ENCODE results near the gene L1CAM.

L1CAM gene

DNA sequence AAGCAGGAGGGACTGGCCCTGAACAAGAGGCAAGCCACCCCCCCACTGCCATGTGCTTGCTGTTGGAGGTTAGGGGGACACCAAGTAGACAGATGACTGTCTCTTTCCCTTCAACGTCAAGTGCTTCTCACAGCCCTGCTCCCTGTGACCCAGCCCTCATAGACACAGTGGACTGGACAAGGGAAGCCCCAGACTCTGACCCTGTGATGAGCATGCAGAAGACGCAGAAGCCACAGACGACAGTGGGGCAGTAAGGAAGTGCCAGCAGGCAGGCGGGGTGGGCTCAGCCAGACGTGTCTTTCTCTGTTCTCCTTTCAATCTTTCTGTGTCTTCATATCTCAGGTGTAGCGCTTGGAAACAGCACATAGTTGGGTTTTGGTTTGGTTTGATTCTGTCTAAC is 2.4 kb upstream of the L1CAM start:
- no peak overlapping the region for H3K4me3 ChIP-seq
- peaks cover 0 to 47% (median 22%) of the 10 kb centered on the region in 11 experiments; a peak in 9 of 22 replicates for H3K9me3 ChIP-seq (replicated peaks in 1 of 11)
- peaks cover 21 to 43% (median 32%) of the 10 kb centered on the region in 10 experiments for H3K4me1 ChIP-seq
- no peaks in the 10 kb centered on the region for H3K36me3 ChIP-seq
- H3K27me3 ChIP-seq = peaks cover 59 to 98% (median 92%) of the 10 kb centered on the region in 11 experiments
- H3K9ac ChIP-seq = no peak overlapping the region
- TF ChIP-seq Cebpa-rat (IDR thresholded peaks at IDR 0.05) = no peak
- no peak overlapping the region for H3K27ac ChIP-seq
- H4K20me1 ChIP-seq = peaks cover 0 to 38% (median 14%) of the 10 kb centered on the region in 11 experiments; a peak in 16 of 22 replicates
- peak overlapping the region in 10 of 11 experiments; percentile 13 to 44 (median 27); a peak in 13 of 22 replicates for H3K4me2 ChIP-seq

DNA sequence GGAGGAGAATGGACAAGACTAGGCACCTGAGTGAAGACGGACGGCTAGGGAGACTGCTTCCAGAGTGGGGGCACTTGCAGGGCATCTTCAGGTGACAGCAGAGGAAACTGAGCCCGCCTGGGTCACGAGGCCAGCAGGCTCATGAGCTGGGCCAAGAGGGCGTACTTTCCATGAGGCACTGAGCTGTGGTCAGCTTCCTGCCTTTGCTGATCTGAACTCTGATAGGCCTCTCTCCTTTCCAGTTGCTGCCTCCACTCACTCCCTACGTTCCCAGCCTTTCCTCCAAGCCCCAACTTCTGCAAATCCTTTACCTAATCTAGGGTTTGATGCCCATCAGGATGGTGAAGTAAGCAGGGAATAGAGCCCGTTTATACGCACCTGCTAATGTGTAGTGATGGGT is 1.4 kb upstream of the L1CAM start:
- peak overlapping the region in 5 of 11 experiments; percentile 18 to 38 (median 21); a peak in 5 of 22 replicates for H3K4me2 ChIP-seq
- H3K4me3 ChIP-seq = no peak overlapping the region
- peaks cover 61 to 98% (median 93%) of the 10 kb centered on the region in 11 experiments for H3K27me3 ChIP-seq

DNA sequence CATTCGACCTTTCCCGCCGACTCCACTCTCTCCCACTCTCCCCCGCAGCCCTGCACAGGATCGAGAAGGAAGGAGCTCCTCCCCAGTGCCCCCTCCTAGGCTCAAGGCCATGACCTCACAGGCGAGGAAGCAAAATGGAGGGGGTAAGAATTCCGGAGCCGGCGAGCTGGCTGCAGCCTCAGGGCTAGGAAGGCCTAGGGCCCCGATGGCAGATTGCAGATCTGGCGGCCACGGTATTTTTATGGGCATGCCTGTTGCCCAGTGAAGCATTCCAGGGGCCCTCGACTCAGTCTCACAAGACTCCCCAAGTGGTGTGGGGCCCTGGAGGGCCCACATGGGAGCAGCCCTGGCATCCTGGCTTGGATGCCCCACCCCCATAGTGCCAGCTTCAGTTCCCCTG is 942 bp upstream of the L1CAM start:
- Histone ChIP-seq H3K4me3 (no peak overlapping the region), H3K4me1 (peaks cover 35 to 57% (median 47%) of the 10 kb centered on the region in 10 experiments), H3K4me2 (peak overlapping the region in 7 of 11 experiments; percentile 21 to 53 (median 38); a peak in 7 of 22 replicates)

More for the DNA sequence above, 1.4 kb upstream of the L1CAM start:
- Histone ChIP-seq H4K20me1 (peaks cover 0 to 47% (median 18%) of the 10 kb centered on the region in 11 experiments; a peak in 16 of 22 replicates), H3K9me3 (replicated peaks in 1 of 11) (peaks cover 0 to 47% (median 22%) of the 10 kb centered on the region in 11 experiments; a peak in 9 of 22 replicates), H3K9ac (no peak overlapping the region), H3K36me3 (no peaks in the 10 kb centered on the region), H3K4me1 (peaks cover 31 to 53% (median 42%) of the 10 kb centered on the region in 10 experiments), H3K27ac (no peak overlapping the region)
- no peak for TF ChIP-seq Cebpa-rat (IDR thresholded peaks at IDR 0.05)

DNA sequence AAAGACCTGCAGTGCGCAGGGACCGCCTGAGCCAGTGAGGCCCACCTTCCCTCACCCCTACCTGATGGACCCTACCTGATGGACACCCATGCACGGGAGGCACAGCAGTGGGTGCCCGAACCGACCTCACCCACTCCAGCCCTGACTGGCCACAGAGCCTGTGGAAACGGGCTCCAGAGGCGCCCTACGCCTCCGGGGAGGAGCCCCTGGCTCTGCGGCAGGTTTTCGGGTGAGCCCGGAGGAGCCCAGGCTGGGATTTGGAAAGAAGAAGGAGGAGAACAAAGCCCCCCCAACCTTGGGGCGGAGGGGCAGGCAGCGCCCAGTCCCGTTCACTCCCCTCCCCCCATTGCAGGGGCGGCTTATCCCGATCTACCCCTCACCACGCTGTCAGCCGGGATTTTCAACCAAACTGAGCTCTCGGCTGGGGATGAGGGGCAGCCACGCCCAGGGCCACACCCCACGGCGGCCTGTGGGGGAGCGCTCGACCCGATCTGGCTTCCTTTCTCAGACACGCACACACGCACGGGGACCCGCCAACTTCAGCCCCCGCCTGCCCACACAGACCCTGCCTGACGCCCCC is 675 bp downstream of the L1CAM start:
- H3K4me2 ChIP-seq = peak overlapping the region; percentile 64 to 86 (median 82)
- peak overlapping the region; percentile 47 to 67 (median 58) for H3K4me3 ChIP-seq
- peak overlapping the region in 6 of 11 experiments; percentile 30 to 57 (median 47); a peak in 10 of 22 replicates for H3K9ac ChIP-seq
- H3K36me3 ChIP-seq = no peaks in the 10 kb centered on the region
- peaks cover 0 to 41% (median 17%) of the 10 kb centered on the region in 11 experiments; a peak in 9 of 22 replicates for H3K9me3 ChIP-seq (replicated peaks in 1 of 11)
- no peak overlapping the region for H3K27ac ChIP-seq
- no peak for TF ChIP-seq Cebpa-rat (IDR thresholded peaks at IDR 0.05)
- peaks cover 51 to 74% (median 63%) of the 10 kb centered on the region in 10 experiments for H3K4me1 ChIP-seq
- H3K27me3 ChIP-seq = peaks cover 66 to 99% (median 93%) of the 10 kb centered on the region in 11 experiments
- peaks cover 0 to 64% (median 37%) of the 10 kb centered on the region in 11 experiments; a peak in 18 of 22 replicates for H4K20me1 ChIP-seq

More for the DNA sequence above, 942 bp upstream of the L1CAM start:
- Histone ChIP-seq H3K9ac (no peak overlapping the region), H3K9me3 (replicated peaks in 1 of 11) (peaks cover 0 to 47% (median 22%) of the 10 kb centered on the region in 11 experiments; a peak in 9 of 22 replicates), H3K27ac (no peak overlapping the region), H3K36me3 (no peaks in the 10 kb centered on the region), H3K27me3 (peaks cover 61 to 98% (median 93%) of the 10 kb centered on the region in 11 experiments), H4K20me1 (peaks cover 0 to 49% (median 21%) of the 10 kb centered on the region in 11 experiments; a peak in 17 of 22 replicates)
- no peak for TF ChIP-seq Cebpa-rat (IDR thresholded peaks at IDR 0.05)

DNA sequence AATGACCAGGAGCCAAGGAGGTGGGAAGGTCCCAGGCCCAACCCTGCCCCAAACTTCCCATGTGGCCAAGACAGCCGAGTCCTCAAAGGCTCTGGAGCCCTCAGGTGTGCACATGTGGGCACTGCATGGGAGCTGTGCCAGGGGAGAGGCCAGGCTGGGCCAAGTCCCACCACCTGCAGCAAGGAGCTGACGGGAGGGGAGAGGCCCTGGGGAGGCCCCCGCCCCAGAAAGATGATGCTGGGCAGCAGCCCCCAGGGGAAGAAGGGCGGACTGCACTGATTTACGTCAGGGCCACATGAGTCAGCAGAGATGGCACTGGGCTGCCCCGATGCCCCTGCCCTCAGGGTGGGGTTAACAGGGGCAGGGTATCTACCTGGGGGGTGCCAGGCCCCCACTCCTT is 1.4 kb downstream of the L1CAM start:
- H3K27me3 ChIP-seq = peaks cover 72 to 99% (median 93%) of the 10 kb centered on the region in 11 experiments
- peaks cover 0 to 34% (median 10%) of the 10 kb centered on the region in 11 experiments; a peak in 9 of 22 replicates for H3K9me3 ChIP-seq (replicated peaks in 1 of 11)
- H4K20me1 ChIP-seq = peaks cover 0 to 71% (median 37%) of the 10 kb centered on the region in 11 experiments; a peak in 18 of 22 replicates
- H3K4me1 ChIP-seq = peaks cover 59 to 81% (median 70%) of the 10 kb centered on the region in 10 experiments
- no peak for TF ChIP-seq Cebpa-rat (IDR thresholded peaks at IDR 0.05)
- H3K27ac ChIP-seq = no peak overlapping the region
- H3K4me3 ChIP-seq = peak overlapping the region in 6 of 10 experiments; percentile 47 to 60 (median 58); a peak in 9 of 20 replicates
- peak overlapping the region in 3 of 11 experiments; percentile 39 to 53 (median 47); a peak in 2 of 22 replicates for H3K9ac ChIP-seq
- peak overlapping the region; percentile 64 to 86 (median 82) for H3K4me2 ChIP-seq
- H3K36me3 ChIP-seq = no peaks in the 10 kb centered on the region

DNA sequence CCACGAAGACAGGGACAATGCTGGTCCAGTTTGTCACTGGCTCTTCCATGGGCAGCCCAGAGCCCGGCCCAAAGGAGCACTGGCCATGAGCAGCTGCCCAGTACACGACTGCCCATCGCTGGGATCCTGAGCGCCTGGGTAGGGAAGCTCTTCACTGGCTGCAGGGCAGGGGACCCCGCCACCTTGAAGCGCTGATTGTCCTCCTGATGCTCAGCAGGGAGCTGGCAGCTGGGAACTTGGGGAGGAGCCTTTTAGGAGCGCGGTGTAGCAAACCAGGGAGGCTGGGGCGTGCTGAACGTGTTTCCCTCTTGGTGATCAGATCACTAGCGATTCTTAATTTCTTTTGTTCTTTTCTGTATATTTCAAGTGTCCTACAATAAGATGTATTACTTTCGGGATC is 1.8 kb downstream of the L1CAM start:
- Histone ChIP-seq H3K9ac (no peak overlapping the region), H3K4me3 (no peak overlapping the region; a peak in 1 of 20 replicates), H4K20me1 (peaks cover 0 to 75% (median 37%) of the 10 kb centered on the region in 11 experiments; a peak in 18 of 22 replicates), H3K27me3 (peaks cover 76 to 99% (median 95%) of the 10 kb centered on the region in 11 experiments), H3K27ac (no peak overlapping the region), H3K9me3 (replicated peaks in 1 of 11) (peaks cover 0 to 30% (median 7%) of the 10 kb centered on the region in 11 experiments; a peak in 9 of 22 replicates), H3K4me2 (peak overlapping the region in 9 of 11 experiments; percentile 54 to 82 (median 74); a peak in 12 of 22 replicates), H3K4me1 (peaks cover 63 to 85% (median 74%) of the 10 kb centered on the region in 10 experiments), H3K36me3 (no peaks in the 10 kb centered on the region)
- no peak for TF ChIP-seq Cebpa-rat (IDR thresholded peaks at IDR 0.05)

DNA sequence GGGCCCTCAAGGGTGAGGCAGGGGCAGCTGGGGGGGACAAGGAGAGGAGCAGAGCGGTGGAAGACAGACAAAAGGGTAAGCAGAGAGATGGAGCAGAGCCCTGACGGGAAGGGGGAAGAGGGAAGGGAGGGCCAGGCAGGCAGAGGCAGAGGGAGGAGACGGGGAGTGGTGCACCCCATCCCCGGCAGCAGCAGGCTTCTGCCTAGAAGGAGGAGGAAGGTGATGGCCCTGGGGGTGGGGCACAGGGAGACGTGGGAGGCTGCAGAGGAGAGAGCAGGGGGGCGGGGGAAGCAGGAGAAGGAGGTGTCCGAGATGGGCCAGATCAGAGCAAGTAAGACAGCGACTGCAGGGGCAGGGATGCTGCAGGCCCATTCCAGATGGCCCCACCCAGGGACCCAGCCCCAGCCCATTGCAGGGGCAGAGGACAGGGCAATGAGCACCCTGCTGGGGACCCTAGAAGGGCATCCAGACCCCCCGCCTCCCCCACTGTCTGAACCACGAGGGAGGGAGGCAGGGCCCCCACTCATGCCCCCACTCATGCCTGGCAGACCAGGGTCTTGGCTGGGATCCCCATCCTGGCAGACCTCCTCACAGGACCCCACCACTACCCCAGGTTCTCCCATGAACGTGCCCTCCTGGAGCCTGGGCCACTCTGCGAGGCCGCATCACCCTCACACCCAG is 2.7 kb downstream of the L1CAM start:
- H3K4me1 ChIP-seq = peaks cover 71 to 90% (median 79%) of the 10 kb centered on the region in 10 experiments
- H4K20me1 ChIP-seq = peaks cover 0 to 83% (median 43%) of the 10 kb centered on the region in 11 experiments; a peak in 18 of 22 replicates
- H3K4me3 ChIP-seq = no peak overlapping the region
- no peaks in the 10 kb centered on the region for H3K36me3 ChIP-seq
- H3K9ac ChIP-seq = peak overlapping the region in 4 of 11 experiments; percentile 39 to 56 (median 42); a peak in 3 of 22 replicates
- peaks cover 77 to 99% (median 97%) of the 10 kb centered on the region in 11 experiments for H3K27me3 ChIP-seq
- H3K4me2 ChIP-seq = peak overlapping the region; percentile 54 to 93 (median 74)
- H3K27ac ChIP-seq = 0 out of 22 replicates have a peak overlapping the region, but pooled peaks of 2 of the 11 experiments have one; percentile 23 to 32
- no peak for TF ChIP-seq Cebpa-rat (IDR thresholded peaks at IDR 0.05)
- H3K9me3 ChIP-seq (replicated peaks in 1 of 11) = peaks cover 0 to 24% (median 6%) of the 10 kb centered on the region in 11 experiments; a peak in 7 of 22 replicates

DNA sequence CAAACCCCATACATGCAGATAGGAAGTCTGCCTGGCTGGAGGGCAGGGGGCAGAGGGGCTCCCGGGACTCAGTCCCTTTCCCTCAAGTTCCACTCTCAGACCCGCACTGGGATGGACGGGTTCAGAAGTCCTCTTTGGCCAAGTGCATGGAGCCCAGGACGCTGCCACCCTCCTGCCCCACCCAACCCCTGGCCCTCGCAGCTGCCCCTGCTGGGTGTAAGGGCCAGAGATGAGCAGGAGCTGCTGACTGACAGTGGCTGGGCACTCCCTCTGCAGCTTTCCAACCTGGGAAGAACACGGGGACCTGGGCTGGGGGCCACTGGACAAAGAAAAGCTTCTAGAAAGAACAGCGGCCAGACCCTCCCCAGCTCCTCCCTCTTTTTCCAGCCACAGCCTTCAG is 3.4 kb downstream of the L1CAM start:
- H3K9ac ChIP-seq = peak overlapping the region in 4 of 11 experiments; percentile 39 to 56 (median 42); a peak in 3 of 22 replicates
- TF ChIP-seq Cebpa-rat (IDR thresholded peaks at IDR 0.05) = no peak

More for the DNA sequence above, 3.4 kb downstream of the L1CAM start:
- H3K27me3 ChIP-seq = peaks cover 79 to 99% (median 98%) of the 10 kb centered on the region in 11 experiments
- H3K4me3 ChIP-seq = no peak overlapping the region
- peaks cover 0 to 20% (median 6%) of the 10 kb centered on the region in 11 experiments; a peak in 7 of 22 replicates for H3K9me3 ChIP-seq (replicated peaks in 1 of 11)
- H3K4me2 ChIP-seq = peak overlapping the region; percentile 54 to 93 (median 74)
- no peak overlapping the region for H3K27ac ChIP-seq
- H3K4me1 ChIP-seq = peaks cover 79 to 91% (median 82%) of the 10 kb centered on the region in 10 experiments
- H4K20me1 ChIP-seq = peaks cover 0 to 91% (median 49%) of the 10 kb centered on the region in 11 experiments; a peak in 17 of 22 replicates
- H3K36me3 ChIP-seq = no peaks in the 10 kb centered on the region

All from BLaER1 treated with 17β-estradiol and CSF1 and Interleukin-3, amounts not matched to agents 10 nM and 100 nM (cell line).